Hepatic stellate cell (primary cell): ENCODE results near the gene SERPINE1.

Experiments used
- DNase-seq: peaks from one replicate; pipeline ENCODE4 v3.0.0; 2011; ENCODE audit warnings: low spot score

The SERPINE1 gene

GRCh38 chr7:101170617-101171441 is 43.9 kb downstream of the SERPINE1 start:
- no peak for DNase-seq

GRCh38 chr7:101171442-101171837 is 44.5 kb downstream of the SERPINE1 start:
- peak; percentile 58 for DNase-seq

DNA sequence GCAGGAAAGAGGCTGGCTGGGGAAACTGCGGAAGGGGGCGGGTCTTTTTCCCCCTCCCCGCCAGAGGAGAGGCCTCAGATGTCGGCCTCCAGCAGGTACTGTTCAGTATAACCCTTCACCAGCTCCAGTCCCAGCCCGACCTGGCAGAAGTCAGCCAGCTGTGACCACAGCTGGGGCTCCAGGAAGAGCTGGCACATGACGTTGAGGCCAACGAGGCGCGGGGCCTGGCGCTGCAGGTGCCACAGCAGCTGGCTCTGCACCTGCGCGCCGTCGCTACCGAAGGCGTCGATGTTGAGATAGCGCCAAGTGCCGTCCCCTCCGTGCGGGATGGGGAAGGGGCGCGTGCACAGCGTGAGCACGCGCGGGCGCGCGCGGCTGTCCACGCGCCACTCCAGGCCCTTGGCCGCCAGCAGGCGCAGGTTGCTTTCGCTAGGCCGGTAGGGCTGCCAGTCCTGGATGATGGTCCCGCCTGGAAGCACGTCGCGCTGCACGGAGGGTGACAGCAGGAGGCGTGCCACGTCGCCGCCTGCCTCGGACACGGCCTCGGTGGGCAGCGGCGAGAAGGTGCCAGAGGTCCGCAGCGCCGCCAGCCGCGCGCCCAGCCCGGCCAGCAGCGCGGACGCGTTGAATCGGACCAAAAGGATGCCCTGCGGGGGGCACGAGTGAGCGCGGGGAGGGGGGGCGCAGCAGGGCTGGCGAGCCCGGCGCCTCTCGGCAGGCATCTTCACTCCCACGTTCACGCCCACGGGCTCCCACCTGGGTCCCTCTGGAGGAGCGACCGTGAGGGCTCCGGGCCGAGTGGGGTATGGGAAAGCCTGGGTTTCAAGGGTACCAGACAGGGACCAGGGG is 45.3 kb downstream of the SERPINE1 start:
- no peak for DNase-seq

- peak; percentile 87 for DNase-seq
Observed at GRCh38 chr7:101172854-101173751, 46.2 kb downstream of the SERPINE1 start.

GRCh38 chr7:101173752-101174244 is 46.9 kb downstream of the SERPINE1 start:
- peak; percentile 58 for DNase-seq

DNA sequence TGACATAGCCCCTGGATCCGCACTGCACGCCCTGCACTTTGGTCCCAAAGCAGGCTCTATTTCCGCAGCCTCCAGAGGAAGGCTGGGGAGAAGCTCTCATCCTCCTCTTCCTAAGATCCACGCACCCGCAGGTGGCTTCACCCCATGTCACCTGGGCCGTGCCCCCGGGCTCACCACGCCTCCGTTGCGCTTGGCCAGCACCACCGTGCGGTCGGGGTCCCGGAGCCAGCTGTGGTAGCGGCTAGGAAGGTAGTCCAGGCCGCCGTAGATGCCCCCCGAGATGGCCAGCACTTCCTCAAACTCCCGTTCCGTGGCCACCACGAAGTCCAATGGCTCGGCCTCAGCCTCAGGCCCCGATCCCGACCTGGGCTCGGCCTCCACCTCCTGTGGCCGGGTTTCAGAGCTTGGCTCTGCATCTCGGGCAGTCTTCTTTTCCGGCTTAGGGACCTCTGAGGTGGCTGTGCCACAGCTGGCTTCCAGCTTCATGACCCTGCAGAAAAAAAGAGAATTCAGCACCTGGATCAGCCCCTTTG is 47.5 kb downstream of the SERPINE1 start:
- DNase-seq: no peak

DNA sequence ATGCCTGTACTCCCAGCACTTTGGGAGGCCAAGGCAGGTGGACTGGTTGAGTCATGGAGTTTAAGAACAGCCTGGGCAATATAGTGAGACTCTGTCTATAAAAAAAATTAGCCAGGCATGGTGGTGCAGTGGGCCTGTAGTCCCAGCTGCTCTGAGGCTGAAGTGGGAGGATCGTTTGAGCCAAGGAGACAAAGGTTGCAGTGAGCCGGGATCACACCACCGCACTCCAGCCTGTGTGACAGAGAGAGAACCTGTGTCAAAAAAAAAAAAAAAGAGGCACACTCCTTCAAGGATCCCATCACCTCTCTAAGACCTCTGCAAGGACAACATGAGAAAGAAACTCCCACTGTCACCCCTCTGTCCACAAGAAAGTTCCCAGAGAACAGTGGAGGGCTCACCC is 48.8 kb downstream of the SERPINE1 start:
- no peak for DNase-seq

DNA sequence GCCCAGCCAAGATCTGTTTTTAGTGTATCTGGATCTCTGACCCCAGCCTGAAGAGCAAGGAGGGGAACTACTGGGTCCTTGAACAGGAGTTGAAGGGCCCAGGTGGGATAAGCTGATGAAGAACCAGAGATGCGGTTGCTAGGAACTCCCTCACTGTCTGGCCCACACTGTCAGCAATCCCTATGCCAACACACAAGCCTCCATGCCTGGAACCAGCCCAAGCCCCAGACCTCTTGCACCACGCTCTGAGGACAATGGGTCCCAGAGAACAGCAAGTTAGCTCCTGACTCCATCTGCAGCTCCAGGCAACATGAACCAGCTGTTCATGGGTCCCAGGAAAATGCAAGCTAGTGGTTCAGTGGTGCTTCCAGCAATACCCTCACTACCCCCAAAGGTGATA is 50.7 kb downstream of the SERPINE1 start:
- DNase-seq: no peak

- DNase-seq: no peak
Observed at GRCh38 chr7:101179117-101179516, 52.2 kb downstream of the SERPINE1 start.

DNA sequence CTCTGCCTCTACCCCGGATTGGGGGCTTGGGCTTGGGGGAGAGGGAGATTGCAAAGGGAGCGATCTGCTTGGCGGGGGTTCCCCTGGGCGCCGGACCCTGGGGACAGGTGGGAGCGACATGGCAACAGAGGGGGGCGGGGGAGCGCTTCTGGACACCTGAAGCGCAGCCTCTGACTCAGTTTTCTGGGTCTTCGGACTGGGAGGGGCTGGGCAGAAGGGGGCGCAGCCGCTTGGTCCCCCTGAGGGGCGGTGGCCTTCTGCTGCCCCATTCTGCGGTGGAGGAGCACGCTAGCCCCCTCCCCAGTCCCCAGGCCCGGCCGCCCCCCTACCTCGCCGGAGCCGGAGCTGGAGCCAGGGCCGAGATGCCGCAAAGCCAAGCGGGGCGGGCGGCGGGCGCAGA is 52.8 kb downstream of the SERPINE1 start:
- DNase-seq: no peak

- DNase-seq: no peak
Observed at GRCh38 chr7:101180130-101180755, 53.3 kb downstream of the SERPINE1 start, which contains the start of gene NAT16. TSS of gene NAT16 (minus strand) at chr7:101180293. CDS start at chr7:101174807, 5,486 bp downstream.

DNA sequence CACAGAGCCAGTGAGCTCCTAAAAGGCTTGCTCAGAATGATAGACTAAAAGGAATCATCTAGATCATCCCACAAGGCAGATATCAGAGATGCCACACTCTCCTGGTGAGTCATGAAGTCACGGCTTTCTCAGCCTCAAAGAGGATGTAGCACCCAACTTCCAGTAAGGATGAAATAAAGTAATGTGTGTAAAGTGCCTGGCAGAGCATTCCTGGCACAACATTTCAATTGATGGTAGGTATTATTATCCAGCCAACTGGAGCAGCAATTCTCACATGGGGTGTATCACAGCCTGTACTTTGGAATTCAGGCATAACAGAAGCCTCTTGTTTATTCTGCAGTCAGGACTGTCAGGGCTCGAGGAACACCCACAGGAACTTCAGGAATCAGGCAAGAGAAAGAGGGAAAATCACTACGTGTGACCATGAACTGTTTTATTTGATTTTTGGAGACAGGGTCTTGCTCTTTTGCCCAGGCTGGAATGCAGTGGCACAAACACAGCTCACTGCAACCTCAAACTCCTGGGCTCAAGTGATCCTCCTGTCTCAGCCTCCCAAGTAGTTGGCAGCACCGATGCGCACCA is 58.4 kb downstream of the SERPINE1 start:
- DNase-seq: no peak

DNA sequence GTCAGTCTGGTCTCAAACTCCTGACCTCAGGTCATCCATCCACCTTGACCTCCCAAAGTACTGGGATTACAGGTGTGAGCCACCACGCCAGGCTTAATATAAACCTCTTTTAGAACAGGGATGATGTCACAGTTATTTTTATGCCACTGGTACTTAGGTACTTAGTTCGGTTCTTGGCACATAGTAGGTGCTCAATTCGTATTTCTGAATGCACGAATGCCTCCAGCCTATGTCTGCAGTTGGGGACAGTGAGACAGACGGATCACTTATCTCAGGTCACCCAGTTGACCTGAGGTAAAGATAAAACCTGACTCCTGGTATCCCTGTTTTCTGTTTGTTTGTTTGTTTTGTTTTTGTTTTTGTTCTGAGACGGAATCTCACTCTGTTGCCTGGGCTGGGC is 59.3 kb downstream of the SERPINE1 start:
- DNase-seq: no peak

DNA sequence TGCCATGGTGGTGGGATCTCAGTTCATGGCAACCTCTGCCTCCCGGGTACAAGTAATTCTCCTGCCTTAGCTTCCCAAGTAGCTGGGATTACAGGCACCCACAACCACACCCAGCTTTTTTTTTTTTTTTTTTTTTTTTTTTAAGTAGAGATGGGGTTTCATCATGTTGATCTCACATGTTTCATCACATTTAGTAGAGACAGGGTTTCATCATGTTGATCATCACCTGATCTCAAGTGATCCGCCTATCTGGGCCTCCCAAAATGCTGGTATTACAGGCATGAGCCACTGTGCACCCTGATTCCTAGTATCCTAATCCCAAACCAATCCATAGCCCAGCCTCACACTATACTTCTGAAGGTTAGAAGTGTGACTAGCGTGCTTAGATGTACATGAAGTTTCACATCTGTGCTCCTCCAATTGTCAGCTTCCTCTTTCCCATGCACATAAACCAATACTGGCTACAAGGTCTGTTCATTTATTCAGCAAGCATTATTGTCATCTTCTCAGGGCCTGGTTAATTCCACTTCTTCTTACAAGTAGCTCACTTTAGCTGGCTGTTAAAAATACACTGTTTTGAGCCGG is 60.0 kb downstream of the SERPINE1 start:
- no peak for DNase-seq
